Measurements from ENCODE around the gene AP1B1.
A peak's percentile ranks its signal among the peaks of the same experiment; 100 is the strongest.

The AP1B1 gene

GRCh38 chr22:29309332-29310064 is 78.9 kb downstream of the AP1B1 start:
- Histone ChIP-seq H3K4me3 (ENCODE audit: low read length) (no peak overlapping the region), H3K4me1 (ENCODE audit: insufficient read depth, low read length) (peaks cover 32% of the 10 kb centered on the region), H3K36me3 (ENCODE audit: insufficient read depth, low read length) (no peaks in the 10 kb centered on the region), H3K9me3 (ENCODE audit: low read length) (no peaks in the 10 kb centered on the region), H2AFZ (ENCODE audit: low read depth, low read length) (no peak overlapping the region), H3K27me3 (ENCODE audit: insufficient read depth, low read length) (peaks cover 15% of the 10 kb centered on the region)

DNA sequence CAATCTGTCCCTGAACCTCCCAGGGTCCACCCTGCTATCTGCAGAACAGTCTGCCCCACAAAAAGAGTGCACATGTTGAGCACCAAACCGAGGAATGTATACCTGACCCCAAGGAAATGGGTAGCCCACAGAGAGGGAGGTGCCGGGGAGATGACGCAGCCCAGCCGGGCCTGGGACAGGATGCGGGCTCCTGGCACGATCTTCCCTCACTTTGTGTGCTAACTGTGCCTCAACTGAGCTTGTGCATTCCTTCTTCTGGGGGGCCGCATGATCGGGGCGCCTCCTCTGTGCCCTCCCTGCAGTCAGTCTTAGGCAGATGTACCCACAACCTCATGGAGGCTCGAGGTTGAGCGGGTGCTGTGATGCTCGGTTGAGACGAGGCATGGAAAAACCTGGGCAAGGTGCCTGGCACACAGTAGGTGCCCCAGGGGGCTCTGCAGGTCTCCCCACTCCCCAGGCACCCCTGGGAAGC is 79.5 kb downstream of the AP1B1 start:
- peaks cover 32% of the 10 kb centered on the region for H3K4me1 ChIP-seq (ENCODE audit: insufficient read depth, low read length)
- H2AFZ ChIP-seq (ENCODE audit: low read depth, low read length): no peak overlapping the region
- H3K36me3 ChIP-seq (ENCODE audit: insufficient read depth, low read length): no peaks in the 10 kb centered on the region
- no peak overlapping the region for H3K4me3 ChIP-seq (ENCODE audit: low read length)
- H3K27me3 ChIP-seq (ENCODE audit: insufficient read depth, low read length): peaks cover 8% of the 10 kb centered on the region
- no peaks in the 10 kb centered on the region for H3K9me3 ChIP-seq (ENCODE audit: low read length)

- H3K9me3 ChIP-seq (ENCODE audit: low read length): no peaks in the 10 kb centered on the region
- H3K4me1 ChIP-seq (ENCODE audit: insufficient read depth, low read length): peaks cover 32% of the 10 kb centered on the region
- no peak overlapping the region for H2AFZ ChIP-seq (ENCODE audit: low read depth, low read length)
- H3K36me3 ChIP-seq (ENCODE audit: insufficient read depth, low read length): no peaks in the 10 kb centered on the region
- H3K4me3 ChIP-seq (ENCODE audit: low read length): no peak overlapping the region
- peaks cover 3% of the 10 kb centered on the region for H3K27me3 ChIP-seq (ENCODE audit: insufficient read depth, low read length)
These were observed 80.1 kb downstream of the AP1B1 start for GRCh38 chr22:29308148-29308790.

- H3K9me3 ChIP-seq (ENCODE audit: low read length): no peaks in the 10 kb centered on the region
- no peak overlapping the region for H2AFZ ChIP-seq (ENCODE audit: low read depth, low read length)
- peak overlapping the region; percentile 66 for H3K4me3 ChIP-seq (ENCODE audit: low read length)
- H3K36me3 ChIP-seq (ENCODE audit: insufficient read depth, low read length): no peaks in the 10 kb centered on the region
- H3K27me3 ChIP-seq (ENCODE audit: insufficient read depth, low read length): no peaks in the 10 kb centered on the region
- peaks cover 32% of the 10 kb centered on the region for H3K4me1 ChIP-seq (ENCODE audit: insufficient read depth, low read length)
These were observed 80.7 kb downstream of the AP1B1 start for GRCh38 chr22:29307596-29308147.

DNA sequence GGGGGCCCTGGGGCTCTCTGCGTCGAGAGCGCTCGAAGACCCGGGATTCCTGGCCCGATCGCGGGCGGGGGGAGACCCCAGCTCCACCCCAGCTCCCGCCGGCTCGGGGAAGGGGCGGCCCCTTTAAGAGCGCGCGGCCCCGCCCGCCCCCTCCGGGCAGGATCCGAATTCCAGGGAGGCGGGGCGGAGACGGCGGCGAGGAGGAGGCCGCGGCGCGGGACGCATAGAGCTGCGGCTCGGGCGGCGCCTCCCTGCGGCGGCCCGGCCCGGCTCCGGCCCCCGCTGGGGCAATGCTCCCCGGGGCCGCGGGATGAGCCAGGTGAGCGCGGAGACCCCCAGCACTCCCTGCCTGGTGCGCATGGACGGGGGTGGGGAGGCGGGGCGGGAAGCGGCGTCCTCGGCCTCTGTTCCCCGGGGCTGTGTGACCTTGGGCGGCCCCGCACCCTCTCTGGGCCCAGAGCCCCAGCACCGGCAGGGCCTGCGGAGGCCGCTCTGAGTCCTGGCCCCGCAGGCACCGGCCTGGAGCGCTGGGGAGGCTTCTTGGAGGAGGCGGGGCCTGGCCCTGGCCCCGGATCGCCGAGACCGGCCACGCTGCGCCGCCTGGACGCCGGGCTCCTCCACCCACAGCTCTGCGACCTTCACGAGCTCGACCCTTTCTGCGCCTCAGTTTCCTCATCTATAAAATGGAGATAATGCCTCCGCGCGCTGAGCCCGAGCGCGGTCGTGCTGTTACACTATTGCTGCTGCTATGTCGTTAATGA is 81.4 kb downstream of the AP1B1 start:
- Histone ChIP-seq H3K9me3 (ENCODE audit: low read length) (no peaks in the 10 kb centered on the region), H3K4me1 (ENCODE audit: insufficient read depth, low read length) (peaks cover 32% of the 10 kb centered on the region), H3K36me3 (ENCODE audit: insufficient read depth, low read length) (no peaks in the 10 kb centered on the region), H3K4me3 (ENCODE audit: low read length) (peak overlapping the region; percentile 66), H2AFZ (ENCODE audit: low read depth, low read length) (peak overlapping the region; percentile 99), H3K27me3 (ENCODE audit: insufficient read depth, low read length) (no peaks in the 10 kb centered on the region)

- Histone ChIP-seq H3K4me1 (ENCODE audit: insufficient read depth, low read length) (peaks cover 25% of the 10 kb centered on the region), H3K36me3 (ENCODE audit: insufficient read depth, low read length) (no peaks in the 10 kb centered on the region), H3K9me3 (ENCODE audit: low read length) (no peaks in the 10 kb centered on the region), H3K4me3 (ENCODE audit: low read length) (peak within 1 kb of the TSS; percentile 66), H2AFZ (ENCODE audit: low read depth, low read length) (peak within 1 kb of the TSS; percentile 99), H3K27me3 (ENCODE audit: insufficient read depth, low read length) (no peaks in the 10 kb centered on the region)
These were observed 82.1 kb downstream of the AP1B1 start, which contains the start of gene GAS2L1 for GRCh38 chr22:29306175-29306834. GAS2L1 (plus strand) TSS chr22:29306650; CDS start chr22:29308106, 1,456 bp downstream.

DNA sequence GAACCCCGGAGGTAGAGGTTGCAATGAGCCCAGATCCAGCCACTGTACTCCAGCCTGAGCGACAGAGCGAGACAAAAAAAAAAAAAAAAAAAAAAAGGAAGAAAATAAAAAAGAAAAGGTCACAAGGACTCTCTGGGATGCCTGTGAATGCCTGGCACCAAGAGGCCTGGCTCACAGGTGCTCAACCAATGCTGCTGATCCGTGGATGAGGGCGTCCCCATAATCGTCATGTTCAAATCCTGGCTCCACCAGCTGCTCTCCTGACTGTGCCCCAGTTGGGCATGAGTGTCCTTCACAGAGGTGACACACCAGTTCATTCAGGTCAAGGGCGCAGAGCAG is 82.6 kb downstream of the AP1B1 start:
- peak overlapping the region; percentile 66 for H3K4me3 ChIP-seq (ENCODE audit: low read length)
- no peaks in the 10 kb centered on the region for H3K27me3 ChIP-seq (ENCODE audit: insufficient read depth, low read length)

GRCh38 chr22:29302681-29303465 is 85.5 kb downstream of the AP1B1 start:
- no peak overlapping the region for H3K4me3 ChIP-seq (ENCODE audit: low read length)
- H3K4me1 ChIP-seq (ENCODE audit: insufficient read depth, low read length): peaks cover 11% of the 10 kb centered on the region
- H2AFZ ChIP-seq (ENCODE audit: low read depth, low read length): no peak overlapping the region
- H3K27me3 ChIP-seq (ENCODE audit: insufficient read depth, low read length): no peaks in the 10 kb centered on the region
- H3K36me3 ChIP-seq (ENCODE audit: insufficient read depth, low read length): peaks cover 32% of the 10 kb centered on the region
- no peaks in the 10 kb centered on the region for H3K9me3 ChIP-seq (ENCODE audit: low read length)

More for the DNA sequence above, 82.6 kb downstream of the AP1B1 start:
- Histone ChIP-seq H2AFZ (ENCODE audit: low read depth, low read length) (no peak overlapping the region), H3K9me3 (ENCODE audit: low read length) (no peaks in the 10 kb centered on the region), H3K36me3 (ENCODE audit: insufficient read depth, low read length) (peaks cover 5% of the 10 kb centered on the region), H3K4me1 (ENCODE audit: insufficient read depth, low read length) (peaks cover 20% of the 10 kb centered on the region)

DNA sequence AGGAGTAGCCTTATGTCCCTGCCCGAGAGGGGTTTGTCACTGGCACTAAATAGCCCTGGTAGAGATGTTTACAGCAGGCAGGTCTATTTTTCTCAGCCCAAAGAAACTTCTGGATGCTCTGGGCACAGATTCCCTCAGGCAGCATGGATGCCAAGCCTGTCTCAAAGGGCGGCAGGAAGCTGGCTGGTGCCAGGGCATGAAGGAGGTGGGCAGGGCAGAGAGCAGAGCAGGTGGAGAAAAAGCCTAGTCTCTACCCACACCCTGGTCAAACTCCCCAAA is 86.0 kb downstream of the AP1B1 start:
- H3K36me3 ChIP-seq (ENCODE audit: insufficient read depth, low read length): peaks cover 38% of the 10 kb centered on the region
- H3K4me1 ChIP-seq (ENCODE audit: insufficient read depth, low read length): peaks cover 8% of the 10 kb centered on the region
- H3K4me3 ChIP-seq (ENCODE audit: low read length): no peak overlapping the region
- H2AFZ ChIP-seq (ENCODE audit: low read depth, low read length): no peak overlapping the region
- no peaks in the 10 kb centered on the region for H3K27me3 ChIP-seq (ENCODE audit: insufficient read depth, low read length)
- H3K9me3 ChIP-seq (ENCODE audit: low read length): no peaks in the 10 kb centered on the region

DNA sequence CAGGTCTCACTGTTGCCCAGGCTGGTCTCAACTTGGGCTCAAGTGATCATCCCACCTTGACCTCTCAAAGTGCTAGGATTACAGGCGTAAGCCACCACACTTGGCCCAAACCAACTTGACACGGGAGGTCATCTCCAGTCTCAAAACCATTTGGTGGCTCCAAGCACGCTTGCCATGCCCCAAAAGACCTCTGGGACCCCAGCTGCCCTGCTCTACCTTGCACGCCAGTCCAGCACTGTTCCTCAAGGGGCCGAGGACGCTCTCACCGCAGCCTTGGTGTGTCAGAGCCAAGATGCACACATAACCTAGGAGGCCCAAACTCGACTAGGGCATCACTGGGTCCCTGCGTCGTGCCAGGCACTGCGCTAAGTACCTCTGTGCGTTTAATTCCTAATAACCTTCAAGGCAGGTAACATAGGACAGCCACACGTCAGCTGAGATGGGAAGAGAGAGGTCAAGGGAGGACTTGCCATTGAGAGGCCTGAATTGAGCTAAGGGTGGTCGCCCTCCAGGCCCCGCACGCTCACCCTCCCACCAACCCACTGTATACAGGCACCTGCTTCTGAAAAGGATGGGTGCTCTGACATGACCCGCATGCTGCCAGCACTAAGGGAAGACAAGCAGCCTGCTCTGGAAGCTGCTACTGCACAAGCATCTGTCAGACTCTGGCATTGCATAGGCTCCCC is 86.5 kb downstream of the AP1B1 start:
- Histone ChIP-seq H3K4me1 (ENCODE audit: insufficient read depth, low read length) (peaks cover 6% of the 10 kb centered on the region), H2AFZ (ENCODE audit: low read depth, low read length) (no peak overlapping the region), H3K36me3 (ENCODE audit: insufficient read depth, low read length) (peaks cover 42% of the 10 kb centered on the region), H3K27me3 (ENCODE audit: insufficient read depth, low read length) (no peaks in the 10 kb centered on the region), H3K4me3 (ENCODE audit: low read length) (no peak overlapping the region), H3K9me3 (ENCODE audit: low read length) (no peaks in the 10 kb centered on the region)

DNA sequence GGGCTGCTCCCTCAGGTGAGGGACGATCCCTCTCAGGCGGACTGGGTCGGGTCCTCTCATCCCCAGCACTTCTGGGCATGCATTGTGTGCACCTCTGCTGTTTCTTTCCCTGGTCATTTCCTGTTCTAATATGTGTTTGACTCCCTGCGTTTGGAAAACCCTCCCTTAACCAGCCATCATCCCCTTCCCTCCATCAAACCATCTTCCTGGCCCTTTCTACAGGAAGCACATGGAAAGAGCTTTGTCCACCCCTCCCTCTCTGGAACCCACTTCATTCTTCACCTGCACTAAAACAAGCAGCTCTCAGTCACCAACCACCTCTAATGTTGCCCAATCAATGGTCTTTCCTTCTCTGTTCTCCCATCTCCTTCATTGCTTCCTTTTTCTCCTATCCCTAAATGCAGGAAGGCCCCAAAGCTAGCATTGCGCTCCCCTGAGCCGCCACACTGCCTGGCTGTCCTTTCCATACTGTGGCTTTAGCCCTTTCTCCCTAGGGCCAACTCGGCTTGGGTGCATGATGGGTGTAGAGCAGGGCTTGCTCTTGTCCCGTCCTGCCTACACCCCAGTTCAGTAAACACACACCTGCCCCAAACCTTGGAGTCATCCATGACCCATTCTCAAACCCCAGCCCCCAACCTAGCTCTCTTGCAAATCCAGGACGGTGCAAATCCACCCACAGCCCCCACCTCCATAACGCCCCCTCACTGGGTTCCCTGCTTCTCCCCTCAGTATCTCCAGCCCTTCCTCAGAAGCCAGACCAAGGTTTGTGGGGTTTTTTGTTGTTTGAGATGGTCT is 87.4 kb downstream of the AP1B1 start:
- Histone ChIP-seq H3K4me3 (ENCODE audit: low read length) (no peak overlapping the region), H3K27me3 (ENCODE audit: insufficient read depth, low read length) (no peaks in the 10 kb centered on the region), H3K9me3 (ENCODE audit: low read length) (no peaks in the 10 kb centered on the region), H3K4me1 (ENCODE audit: insufficient read depth, low read length) (peaks cover 2% of the 10 kb centered on the region), H2AFZ (ENCODE audit: low read depth, low read length) (no peak overlapping the region), H3K36me3 (ENCODE audit: insufficient read depth, low read length) (peaks cover 51% of the 10 kb centered on the region)

Measured in neuron (in vitro differentiated cells).